VCaP (cell line): ENCODE measurements around the gene UGT1A8.
"Not testable (repeated sequence)": the region's sequence is repeated elsewhere in the genome, so short reads cannot be mapped to it uniquely, and the experiment has no call there.

Source experiments
- H3K27ac ChIP-seq: fragments of 450-650 bp; 2 replicates; pipeline ENCODE4 v1.5.1; 2017
- CTCF ChIP-seq: fragments of 450-650 bp; conservative IDR thresholded peaks from 2 replicates; pipeline ENCODE4 v1.5.1; 2017; ENCODE audit warnings: mild to moderate bottlenecking, moderate library complexity

UGT1A8 gene

GRCh38 chr2:233620204-233620603, 2.8 kb downstream of the UGT1A8 start:
- no peak overlapping the region for H3K27ac ChIP-seq
- no peak for TF ChIP-seq CTCF

GRCh38 chr2:233621863-233622262, 4.4 kb downstream of the UGT1A8 start:
- not testable (repeated sequence) for H3K27ac ChIP-seq

GRCh38 chr2:233627331-233628025, 10.0 kb downstream of the UGT1A8 start:
- TF ChIP-seq CTCF, result no peak
- no peak overlapping the region for H3K27ac ChIP-seq

- H3K27ac ChIP-seq, result not testable (repeated sequence)
Measured at GRCh38 chr2:233636306-233636705, 18.9 kb downstream of the UGT1A8 start, which contains the start of gene UGT1A10. Gene UGT1A10 (plus strand): TSS chr2:233636448. CDS start chr2:233636523, 75 bp downstream.

- no peak for TF ChIP-seq CTCF
- H3K27ac ChIP-seq, result no peak overlapping the region
Measured at GRCh38 chr2:233638836-233639235, 21.4 kb downstream of the UGT1A8 start.

GRCh38 chr2:233639860-233640259, 22.4 kb downstream of the UGT1A8 start:
- H3K27ac ChIP-seq, result no peak overlapping the region
- no peak for TF ChIP-seq CTCF

- no peak overlapping the region for H3K27ac ChIP-seq
- no peak for TF ChIP-seq CTCF
Measured at GRCh38 chr2:233643128-233643527, 25.7 kb downstream of the UGT1A8 start.

- H3K27ac ChIP-seq, result not testable (repeated sequence)
Measured at GRCh38 chr2:233646033-233646432, 28.6 kb downstream of the UGT1A8 start.

GRCh38 chr2:233650981-233651380, 33.5 kb downstream of the UGT1A8 start:
- H3K27ac ChIP-seq, result no peak overlapping the region
- TF ChIP-seq CTCF, result no peak
